ENCODE data around the gene CBARP. TPM values are rescaled to one million over a fixed set of nuclear protein-coding genes. Genes with fewer than 3 reads are reported as not detected.
"Not testable (repeated sequence)": the region's sequence is repeated elsewhere in the genome, so short reads cannot be mapped to it uniquely, and the experiment has no call there.

Gene CBARP
- total and polyA plus RNA-seq, 2 donors: 0.09 to 0.37 TPM

- Histone ChIP-seq H3K4me3 (ENCODE audit: low read length in 2 of 2) (peak overlapping the region; percentile 89 to 99), H3K27me3 (ENCODE audit: control insufficient read depth in 2 of 2, insufficient read depth in 1 of 2, low read length in 1 of 2) (peaks cover 0 to 5% of the 10 kb centered on the region in 2 donors), H3K9me3 (ENCODE audit: control insufficient read depth in 2 of 2, insufficient read depth in 1 of 2, low read length in 1 of 2) (peaks cover 0 to 7% of the 10 kb centered on the region in 2 donors), H3K4me1 (ENCODE audit: control insufficient read depth in 2 of 2, insufficient read depth in 2 of 2, low read length in 2 of 2) (peaks cover 14 to 36% of the 10 kb centered on the region in 2 donors), H3K27ac (ENCODE audit: low read depth in 1 of 2, low read length in 1 of 2) (peak overlapping the region; percentile 92 to 97), H3K36me3 (ENCODE audit: control insufficient read depth in 2 of 2, insufficient read depth in 2 of 2, low read length in 1 of 2) (peaks cover 25 to 35% of the 10 kb centered on the region in 2 donors)
- WGBS: under 1% methylated on average over 90 of the region's 90 CpGs
- peak in 4 of 9 donors; percentile 63 to 87 (median 76) for DNase-seq (ENCODE audit: low read depth in 6 of 9, low spot score in 9 of 9)
These were observed 12.8 kb upstream of the CBARP start for GRCh38 chr19:1250437-1251260.

GRCh38 chr19:1249990-1250436, 12.2 kb upstream of the CBARP start:
- under 1% methylated on average over 67 of the region's 67 CpGs for WGBS
- peaks cover 24 to 30% of the 10 kb centered on the region in 2 donors for H3K36me3 ChIP-seq (ENCODE audit: control insufficient read depth in 2 of 2, insufficient read depth in 2 of 2, low read length in 1 of 2)

DNA sequence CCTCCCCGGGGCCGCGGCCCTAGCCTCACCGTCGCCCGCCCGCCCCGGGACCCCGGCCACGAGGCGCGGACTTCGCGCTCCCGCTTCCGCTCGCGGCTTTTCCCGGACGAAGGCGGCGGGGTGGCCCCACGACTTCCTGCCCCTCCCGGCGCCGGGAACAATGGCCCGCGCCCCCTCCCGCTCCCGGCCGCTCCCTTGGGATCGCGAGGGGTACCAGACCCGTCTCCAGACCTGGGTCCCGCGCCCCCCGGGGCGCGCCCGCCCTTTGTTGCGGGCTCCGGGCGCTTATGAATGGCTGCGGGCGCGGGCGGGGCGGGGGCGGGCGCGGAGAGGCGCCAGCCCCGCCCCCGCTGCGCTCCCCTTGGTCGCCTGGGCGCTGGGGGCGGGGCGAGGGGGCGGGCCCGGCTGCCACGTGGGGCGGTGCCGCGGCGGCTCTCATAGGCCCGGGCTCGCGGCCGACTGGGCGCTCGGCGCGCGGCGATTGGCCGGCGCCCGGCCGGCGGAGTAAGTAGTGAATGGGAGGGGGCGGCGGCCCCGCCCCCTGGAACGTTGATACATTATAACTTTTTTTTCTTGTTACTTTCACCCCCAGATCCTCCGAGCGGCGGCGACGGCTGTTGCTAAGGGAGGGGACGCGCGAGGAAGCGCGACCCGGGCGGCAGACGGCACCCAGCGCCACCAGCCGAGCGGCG, 11.6 kb upstream of the CBARP start:
- H3K4me1 ChIP-seq (ENCODE audit: control insufficient read depth in 2 of 2, insufficient read depth in 2 of 2, low read length in 2 of 2): peaks cover 18 to 43% of the 10 kb centered on the region in 2 donors
- H3K9me3 ChIP-seq (ENCODE audit: control insufficient read depth in 2 of 2, insufficient read depth in 1 of 2, low read length in 1 of 2): peaks cover 0 to under 1% of the 10 kb centered on the region in 2 donors
- peak in 8 of 9 donors; percentile 92 to 99 (median 98) for DNase-seq (ENCODE audit: low read depth in 6 of 9, low spot score in 9 of 9)
- peak overlapping the region; percentile 89 to 99 for H3K4me3 ChIP-seq (ENCODE audit: low read length in 2 of 2)
- H3K36me3 ChIP-seq (ENCODE audit: control insufficient read depth in 2 of 2, insufficient read depth in 2 of 2, low read length in 1 of 2): peaks cover 23 to 30% of the 10 kb centered on the region in 2 donors
- H3K27me3 ChIP-seq (ENCODE audit: control insufficient read depth in 2 of 2, insufficient read depth in 1 of 2, low read length in 1 of 2): peaks cover 0 to 5% of the 10 kb centered on the region in 2 donors
- peak overlapping the region; percentile 94 to 97 for H3K27ac ChIP-seq (ENCODE audit: low read depth in 1 of 2, low read length in 1 of 2)
- WGBS: under 1% methylated on average over 102 of the region's 102 CpGs

More at GRCh38 chr19:1249990-1250436, 12.2 kb upstream of the CBARP start:
- Histone ChIP-seq H3K4me1 (ENCODE audit: control insufficient read depth in 2 of 2, insufficient read depth in 2 of 2, low read length in 2 of 2) (peaks cover 14 to 38% of the 10 kb centered on the region in 2 donors), H3K9me3 (ENCODE audit: control insufficient read depth in 2 of 2, insufficient read depth in 1 of 2, low read length in 1 of 2) (peaks cover 0 to 6% of the 10 kb centered on the region in 2 donors), H3K27me3 (ENCODE audit: control insufficient read depth in 2 of 2, insufficient read depth in 1 of 2, low read length in 1 of 2) (peaks cover 0 to 5% of the 10 kb centered on the region in 2 donors), H3K27ac (ENCODE audit: low read depth in 1 of 2, low read length in 1 of 2) (peak overlapping the region; percentile 94 to 97), H3K4me3 (ENCODE audit: low read length in 2 of 2) (peak overlapping the region; percentile 89 to 99)
- no peak for DNase-seq (ENCODE audit: low read depth in 6 of 9, low spot score in 9 of 9)

GRCh38 chr19:1248786-1249297, 11.0 kb upstream of the CBARP start:
- peaks cover 20 to 24% of the 10 kb centered on the region in 2 donors for H3K36me3 ChIP-seq (ENCODE audit: control insufficient read depth in 2 of 2, insufficient read depth in 2 of 2, low read length in 1 of 2)
- under 1% methylated on average over 74 of the region's 74 CpGs for WGBS
- peaks cover 16 to 48% of the 10 kb centered on the region in 2 donors for H3K4me1 ChIP-seq (ENCODE audit: control insufficient read depth in 2 of 2, insufficient read depth in 2 of 2, low read length in 2 of 2)
- peak overlapping the region; percentile 64 to 84 for H3K27ac ChIP-seq (ENCODE audit: low read depth in 1 of 2, low read length in 1 of 2)
- peaks cover 0 to 5% of the 10 kb centered on the region in 2 donors for H3K27me3 ChIP-seq (ENCODE audit: control insufficient read depth in 2 of 2, insufficient read depth in 1 of 2, low read length in 1 of 2)
- peak overlapping the region; percentile 33 to 99 for H3K4me3 ChIP-seq (ENCODE audit: low read length in 2 of 2)
- H3K9me3 ChIP-seq (ENCODE audit: control insufficient read depth in 2 of 2, insufficient read depth in 1 of 2, low read length in 1 of 2): no peaks in the 10 kb centered on the region
- peak in 5 of 9 donors; percentile 65 to 87 (median 83) for DNase-seq (ENCODE audit: low read depth in 6 of 9, low spot score in 9 of 9)

GRCh38 chr19:1248139-1248785, 10.5 kb upstream of the CBARP start, which contains the start of gene MIDN:
TSS of gene MIDN (plus strand) at chr19:1248583. CDS start at chr19:1250297, 1,714 bp downstream.
- Histone ChIP-seq H3K9me3 (ENCODE audit: control insufficient read depth in 2 of 2, insufficient read depth in 1 of 2, low read length in 1 of 2) (no peaks in the 10 kb centered on the region), H3K4me3 (ENCODE audit: low read length in 2 of 2) (peak within 1 kb of the TSS; percentile 33 to 99), H3K27ac (ENCODE audit: low read depth in 1 of 2, low read length in 1 of 2) (peak within 1 kb of the TSS; percentile 86 to 89), H3K36me3 (ENCODE audit: control insufficient read depth in 2 of 2, insufficient read depth in 2 of 2, low read length in 1 of 2) (peaks cover 17 to 23% of the 10 kb centered on the region in 2 donors), H3K4me1 (ENCODE audit: control insufficient read depth in 2 of 2, insufficient read depth in 2 of 2, low read length in 2 of 2) (peaks cover 10 to 46% of the 10 kb centered on the region in 2 donors), H3K27me3 (ENCODE audit: control insufficient read depth in 2 of 2, insufficient read depth in 1 of 2, low read length in 1 of 2) (peaks cover 0 to 5% of the 10 kb centered on the region in 2 donors)
- WGBS: 1% methylated on average over 60 of the region's 60 CpGs
- peak in 2 of 9 donors; percentile 39 to 65 for DNase-seq (ENCODE audit: low read depth in 6 of 9, low spot score in 9 of 9)

GRCh38 chr19:1247748-1248138, 9.9 kb upstream of the CBARP start:
- Histone ChIP-seq H3K27me3 (ENCODE audit: control insufficient read depth in 2 of 2, insufficient read depth in 1 of 2, low read length in 1 of 2) (peaks cover 0 to 5% of the 10 kb centered on the region in 2 donors), H3K36me3 (ENCODE audit: control insufficient read depth in 2 of 2, insufficient read depth in 2 of 2, low read length in 1 of 2) (peaks cover 17 to 20% of the 10 kb centered on the region in 2 donors), H3K9me3 (ENCODE audit: control insufficient read depth in 2 of 2, insufficient read depth in 1 of 2, low read length in 1 of 2) (no peaks in the 10 kb centered on the region), H3K4me1 (ENCODE audit: control insufficient read depth in 2 of 2, insufficient read depth in 2 of 2, low read length in 2 of 2) (peaks cover 8 to 41% of the 10 kb centered on the region in 2 donors), H3K27ac (ENCODE audit: low read depth in 1 of 2, low read length in 1 of 2) (peak overlapping the region; percentile 71 to 86), H3K4me3 (ENCODE audit: low read length in 2 of 2) (peak overlapping the region in 1 of 2 donors; percentile 99)
- WGBS: 85% methylated on average over 8 of the region's 8 CpGs
- DNase-seq (ENCODE audit: low read depth in 6 of 9, low spot score in 9 of 9): no peak

DNA sequence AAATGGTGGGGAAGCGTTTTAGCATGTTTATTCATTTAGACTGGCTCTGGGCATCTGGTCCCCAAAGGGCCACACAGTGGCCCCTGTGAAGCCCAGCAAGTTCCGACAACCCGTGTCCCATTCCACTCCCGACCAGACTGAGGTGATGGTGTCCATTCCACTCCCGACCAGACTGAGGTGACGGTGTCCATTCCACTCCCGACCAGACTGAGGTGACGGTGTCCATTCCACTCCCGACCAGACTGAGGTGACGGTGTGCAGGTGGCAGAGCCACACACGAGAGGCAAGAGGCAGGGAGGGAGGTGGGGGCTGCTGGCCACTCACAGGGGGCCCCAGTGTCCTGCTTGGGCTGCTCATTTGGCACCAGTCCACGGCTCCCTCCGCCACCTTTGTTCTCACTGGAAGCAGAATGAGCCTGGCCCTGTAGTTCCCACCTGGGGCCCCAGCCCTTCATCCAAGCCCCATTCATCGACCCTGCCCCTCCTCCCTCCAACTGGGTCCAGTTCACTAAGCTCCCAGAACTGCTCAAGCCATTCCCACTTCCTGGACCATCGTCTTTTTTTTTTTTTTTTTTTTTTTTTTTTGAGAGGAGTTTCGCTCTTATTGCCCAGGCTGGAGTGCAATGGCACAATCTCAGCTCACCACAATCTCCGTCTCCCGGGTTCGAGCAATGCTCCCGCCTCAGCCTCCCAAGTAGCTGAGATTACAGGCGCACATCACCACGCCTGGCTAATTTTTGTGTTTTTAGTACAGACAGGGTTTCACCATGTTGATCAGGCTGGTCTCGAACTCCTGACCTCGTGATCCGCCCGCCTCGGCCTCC, 8.7 kb upstream of the CBARP start:
- H3K4me3 ChIP-seq (ENCODE audit: low read length in 2 of 2); H3K27ac ChIP-seq (ENCODE audit: low read depth in 1 of 2, low read length in 1 of 2); H3K9me3 ChIP-seq (ENCODE audit: control insufficient read depth in 2 of 2, insufficient read depth in 1 of 2, low read length in 1 of 2); H3K27me3 ChIP-seq (ENCODE audit: control insufficient read depth in 2 of 2, insufficient read depth in 1 of 2, low read length in 1 of 2); DNase-seq (ENCODE audit: low read depth in 6 of 9, low spot score in 9 of 9): not testable (repeated sequence)
- WGBS: 88% methylated on average over 27 of the region's 27 CpGs
- peaks cover 9 to 39% of the 10 kb centered on the region in 2 donors for H3K4me1 ChIP-seq (ENCODE audit: control insufficient read depth in 2 of 2, insufficient read depth in 2 of 2, low read length in 2 of 2)
- peaks cover 14 to 15% of the 10 kb centered on the region in 2 donors for H3K36me3 ChIP-seq (ENCODE audit: control insufficient read depth in 2 of 2, insufficient read depth in 2 of 2, low read length in 1 of 2)
